B cell (primary cell): ENCODE data around the gene CEP89. TPM values are rescaled to one million over a fixed set of nuclear protein-coding genes. Genes with fewer than 3 reads are reported as not detected.

ENCODE experiments used
- ATAC-seq: fragments of 200-7000 bp; cut with Tn5 transposase; one replicate; pipeline ENCODE4 v1.10.0; 2021; ENCODE audit warnings: low read depth, mild to moderate bottlenecking, moderate number of reproducible peaks, moderate library complexity
- CTCF ChIA-PET: fragments of 350-600 bp; sonication (Branson Sonifier 250); formaldehyde crosslinking; loops from one replicate; lab custom pipeline; 2021; ENCODE audit warnings: antibody characterized with exemption, inconsistent platforms; lab: Charles Lee
- POLR2A ChIA-PET: fragments of 350-600 bp; sonication (Branson Sonifier 250); formaldehyde crosslinking; loops from one replicate; lab custom pipeline; 2021; ENCODE audit warnings: antibody characterized with exemption; lab: Charles Lee
- DNase-seq: peaks from one replicate; pipeline ENCODE4 v3.0.0; 2013
- H2AFZ ChIP-seq: 2 replicates; pipeline ENCODE4 v1.6.1; 2012; ENCODE audit warnings: mild to moderate bottlenecking, low read depth, low read length; ENCODE audit not compliant: insufficient read depth, poor library complexity, severe bottlenecking
- H3K27ac ChIP-seq, 2 donors: 1 replicate in 1 of 2; 2 replicates in 1 of 2; pipeline ENCODE4 v1.5.1; 2012 to 2013; ENCODE audit warnings: low read length in 2 of 2, mild to moderate bottlenecking in 2 of 2, moderate library complexity in 1 of 2
- H3K27me3 ChIP-seq, 4 experiments: fragments of 200-600 bp in 1 of 4; sonication (generic) in 1 of 4; replicated peaks in 1 of 4; 1 replicate in 2 of 4; 2 replicates in 2 of 4; pipeline versions ENCODE4 v1.6.1 to v1.7.0; 2013 to 2016; ENCODE audit warnings: low read length in 3 of 4, mild to moderate bottlenecking in 2 of 4, mixed read lengths in 1 of 4, moderate library complexity in 1 of 4; ENCODE audit not compliant: insufficient read depth in 4 of 4, control insufficient read depth in 3 of 4; ENCODE audit errors: control extremely low read depth in 1 of 4
- H3K36me3 ChIP-seq, 2 experiments: replicated peaks in 1 of 2; 1 replicate in 1 of 2; 2 replicates in 1 of 2; pipeline versions ENCODE4 v1.6.1 to v1.7.1; 2013; ENCODE audit warnings: low read length in 1 of 2; ENCODE audit not compliant: insufficient read depth in 2 of 2, control insufficient read depth in 1 of 2; ENCODE audit errors: control extremely low read depth in 1 of 2, extremely low read depth in 1 of 2
- H3K4me1 ChIP-seq, 2 donors: fragments of 200-600 bp in 1 of 2; sonication (generic) in 1 of 2; 1 replicate in 1 of 2; 2 replicates in 1 of 2; pipeline versions ENCODE4 v1.5.1 to v1.6.1; 2013 to 2017; ENCODE audit warnings: low read length in 2 of 2; ENCODE audit not compliant: control insufficient read depth in 2 of 2, insufficient read depth in 2 of 2
- H3K4me2 ChIP-seq: replicated peaks from 2 replicates; pipeline ENCODE3; 2012; ENCODE audit warnings: mild to moderate bottlenecking, low read depth, low read length; ENCODE audit not compliant: poor library complexity, severe bottlenecking
- H3K4me3 ChIP-seq, 5 experiments: fragments of 200-600 bp in 1 of 5; sonication (generic) in 1 of 5; 1 replicate in 3 of 5; 2 replicates in 2 of 5; pipeline versions ENCODE4 v1.5.1 to v1.7.0; 2011 to 2016; ENCODE audit warnings: low read length in 4 of 5, mild to moderate bottlenecking in 4 of 5, low read depth in 2 of 5, control low read depth in 1 of 5, moderate library complexity in 1 of 5; ENCODE audit not compliant: insufficient read depth in 1 of 5; ENCODE audit errors: control extremely low read depth in 1 of 5, extremely low read depth in 1 of 5
- H3K79me2 ChIP-seq: fragments of 200-600 bp; sonication (generic); one replicate; pipeline ENCODE4 v1.6.0; 2016; ENCODE audit warnings: low read length; ENCODE audit not compliant: control insufficient read depth, insufficient read depth
- H3K9ac ChIP-seq: fragments of 200-600 bp; sonication (generic); 2 replicates; pipeline ENCODE4 v1.6.1; 2017; ENCODE audit warnings: mild to moderate bottlenecking, low read length, moderate library complexity
- H3K9me3 ChIP-seq, 3 donors: one replicate each; pipeline versions ENCODE4 v1.6.1 to v1.7.1; 2013; ENCODE audit warnings: low read length in 2 of 3; ENCODE audit not compliant: control insufficient read depth in 2 of 3, insufficient read depth in 1 of 3; ENCODE audit errors: control extremely low read depth in 1 of 3
- H4K20me1 ChIP-seq: 2 replicates; pipeline ENCODE4 v1.6.0; 2012; ENCODE audit warnings: mild to moderate bottlenecking, low read length; ENCODE audit not compliant: insufficient read depth, control insufficient read depth, poor library complexity, severe bottlenecking
- H3K27ac Mint-ChIP-seq: one replicate; pipeline ENCODE4 v1.8.0; 2021; ENCODE audit warnings: mixed read lengths
- H3K27me3 Mint-ChIP-seq: one replicate; pipeline ENCODE4 v1.8.0; 2021; ENCODE audit warnings: mixed read lengths
- H3K4me1 Mint-ChIP-seq: one replicate; pipeline ENCODE4 v1.8.0; 2021; ENCODE audit warnings: mixed read lengths
- H3K4me3 Mint-ChIP-seq: one replicate; pipeline ENCODE4 v1.8.0; 2021; ENCODE audit warnings: mixed read lengths
- H3K9me3 Mint-ChIP-seq: one replicate; pipeline ENCODE4 v1.8.0; 2022; ENCODE audit warnings: mixed read lengths; ENCODE audit not compliant: insufficient read depth
- EZH2 ChIP-seq: IDR thresholded peaks from 2 replicates; pipeline ENCODE4 v1.6.1; 2012; ENCODE audit warnings: borderline replicate concordance, low read depth, mild to moderate bottlenecking, moderate library complexity, low read length; ENCODE audit not compliant: insufficient read depth, poor library complexity, severe bottlenecking
- WGBS: methylation state at CpG from one replicate; pipeline ENCODE4 v1.1.5; 2013; ENCODE audit warnings: missing lambda C conversion rate; ENCODE audit not compliant: insufficient coverage; 5-methylcytosine and 5-hydroxymethylcytosine counted together
- intact Hi-C: fragments of 100-400 bp; cut with micrococcal nuclease; formaldehyde crosslinking; loops from one replicate; pipeline ENCODE4 v1.10.0; 2022
- polyA plus RNA-seq: library from polyadenylated mRNA; depleted of rRNA; stranded (reverse); fragments of >200 nt; gene quantifications from 2 replicates; pipeline ENCODE4 v1.2.3, GENCODE V29; 2012
- total RNA-seq, 2 donors: library from RNA; stranded (reverse); fragments of 120-200 nt in 1 of 2; gene quantifications; 1 replicate in 1 of 2; 2 replicates in 1 of 2; pipeline versions ENCODE4 v1.2.3 to v1.2.4, GENCODE V29; 2013 to 2022
- TF ChIP-seq, protein P1 (sequence below): fragments of 200-600 bp; IDR thresholded peaks from one replicate; pipeline ENCODE4 v1.8.0; 2022; ENCODE audit warnings: antibody characterized with exemption, mild to moderate bottlenecking

CEP89 gene
- total and polyA plus RNA-seq, 2 donors (not counting 1 experiment from before 2014, with no cell fraction given) = 10.2 to 38.6 TPM

DNA sequence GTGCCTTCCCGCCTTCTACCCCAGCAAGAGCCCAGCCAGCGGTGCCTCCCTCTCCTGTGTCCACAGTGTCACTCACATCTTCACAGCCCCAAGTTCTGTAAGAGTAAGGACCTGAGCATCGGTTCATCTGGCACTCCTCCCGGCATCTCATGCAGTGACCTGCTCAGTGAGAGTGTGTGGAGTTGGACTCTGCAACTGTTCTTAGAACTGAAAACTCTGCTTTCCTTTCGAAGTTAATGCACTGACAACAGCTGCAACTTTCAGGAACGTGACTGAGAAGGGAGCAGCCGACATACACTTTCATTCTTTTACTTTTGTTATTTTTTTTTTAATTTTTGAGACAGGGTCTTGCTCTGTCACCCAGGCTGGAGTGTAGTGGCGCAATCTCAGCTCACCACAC lies 41.2 kb downstream of the CEP89 start:
- TF ChIP-seq EZH2 = no peak
- TF ChIP-seq, protein P1, sequence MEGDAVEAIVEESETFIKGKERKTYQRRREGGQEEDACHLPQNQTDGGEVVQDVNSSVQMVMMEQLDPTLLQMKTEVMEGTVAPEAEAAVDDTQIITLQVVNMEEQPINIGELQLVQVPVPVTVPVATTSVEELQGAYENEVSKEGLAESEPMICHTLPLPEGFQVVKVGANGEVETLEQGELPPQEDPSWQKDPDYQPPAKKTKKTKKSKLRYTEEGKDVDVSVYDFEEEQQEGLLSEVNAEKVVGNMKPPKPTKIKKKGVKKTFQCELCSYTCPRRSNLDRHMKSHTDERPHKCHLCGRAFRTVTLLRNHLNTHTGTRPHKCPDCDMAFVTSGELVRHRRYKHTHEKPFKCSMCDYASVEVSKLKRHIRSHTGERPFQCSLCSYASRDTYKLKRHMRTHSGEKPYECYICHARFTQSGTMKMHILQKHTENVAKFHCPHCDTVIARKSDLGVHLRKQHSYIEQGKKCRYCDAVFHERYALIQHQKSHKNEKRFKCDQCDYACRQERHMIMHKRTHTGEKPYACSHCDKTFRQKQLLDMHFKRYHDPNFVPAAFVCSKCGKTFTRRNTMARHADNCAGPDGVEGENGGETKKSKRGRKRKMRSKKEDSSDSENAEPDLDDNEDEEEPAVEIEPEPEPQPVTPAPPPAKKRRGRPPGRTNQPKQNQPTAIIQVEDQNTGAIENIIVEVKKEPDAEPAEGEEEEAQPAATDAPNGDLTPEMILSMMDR = no peak
- Histone ChIP-seq H2AFZ (no peak overlapping the region), H3K4me1 (no peaks in the 10 kb centered on the region), H3K36me3 (peaks cover 9% of the 10 kb centered on the region in 2 experiments), H3K9me3 (peaks cover 1 to 18% (median 6%) of the 10 kb centered on the region in 3 donors), H3K79me2 (no peaks in the 10 kb centered on the region), H3K4me2 (no peak overlapping the region), H3K9ac (no peak overlapping the region), H3K27ac (no peak overlapping the region), H3K4me3 (no peak overlapping the region), H4K20me1 (no peaks in the 10 kb centered on the region), H3K27me3 (no peaks in the 10 kb centered on the region)
- ChIA-PET POLR2A (no interaction called here), CTCF (no interaction called here)
- DNase-seq = no peak
- no peak for ATAC-seq
- H3K4me1 Mint-ChIP-seq = no peaks in the 10 kb centered on the region
- 94% methylated on average over 5 of the region's 8 CpGs for WGBS
- H3K27ac Mint-ChIP-seq = no peak overlapping the region
- no peaks in the 10 kb centered on the region for H3K27me3 Mint-ChIP-seq
- intact Hi-C loops = no loop called here
- peaks cover 2% of the 10 kb centered on the region for H3K9me3 Mint-ChIP-seq
- H3K4me3 Mint-ChIP-seq = no peak overlapping the region

DNA sequence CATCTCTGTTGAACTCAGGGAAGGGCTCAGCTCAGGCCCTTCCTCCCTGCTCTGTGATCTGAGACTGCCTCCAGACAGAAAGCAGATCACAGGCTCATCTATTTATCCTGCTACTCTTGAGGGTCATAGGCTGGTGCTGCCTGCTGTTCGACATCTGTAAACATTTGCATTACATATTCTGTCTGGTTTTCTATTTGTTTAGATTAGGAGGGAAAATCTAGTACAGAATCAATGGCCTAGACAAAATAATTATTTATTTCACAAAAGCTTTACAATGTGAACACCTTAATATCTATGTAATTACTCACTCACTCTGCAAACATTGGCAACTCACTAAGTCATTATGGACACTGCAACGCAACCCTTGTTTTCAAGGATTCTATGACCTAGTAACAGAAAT lies 43.0 kb downstream of the CEP89 start:
- no peaks in the 10 kb centered on the region for H3K4me1 Mint-ChIP-seq
- no peak overlapping the region for H3K27ac ChIP-seq
- no peak overlapping the region for H3K27ac Mint-ChIP-seq
- WGBS = no CpG with 5 or more reads among the region's 2 CpGs
- ChIA-PET CTCF (no interaction called here), POLR2A (no interaction called here)
- no peaks in the 10 kb centered on the region for H3K79me2 ChIP-seq
- ATAC-seq = no peak
- TF ChIP-seq, protein P1 = no peak
- TF ChIP-seq EZH2 = no peak
- H3K36me3 ChIP-seq = peaks cover 8 to 18% of the 10 kb centered on the region in 2 experiments
- peaks cover 2% of the 10 kb centered on the region for H3K9me3 Mint-ChIP-seq
- H3K9ac ChIP-seq = no peak overlapping the region
- H2AFZ ChIP-seq = no peak overlapping the region
- no peaks in the 10 kb centered on the region for H3K27me3 Mint-ChIP-seq
- no peak for DNase-seq
- no peaks in the 10 kb centered on the region for H3K4me1 ChIP-seq
- H3K4me3 Mint-ChIP-seq = no peak overlapping the region
- no peak overlapping the region for H3K4me2 ChIP-seq
- H3K4me3 ChIP-seq = no peak overlapping the region
- peaks cover 1 to 18% (median 6%) of the 10 kb centered on the region in 3 donors for H3K9me3 ChIP-seq
- no peaks in the 10 kb centered on the region for H4K20me1 ChIP-seq
- intact Hi-C loops = no loop called here
- H3K27me3 ChIP-seq = no peaks in the 10 kb centered on the region
